HG03442 (cell line): ENCODE data around the gene LYPD6B.

ENCODE experiments used
- ATAC-seq: cut with Tn5 transposase; IDR thresholded peaks from one replicate; pipeline ENCODE4 v1.9.1; 2021; ENCODE audit warnings: mild to moderate bottlenecking, moderate library complexity; ENCODE audit not compliant: unreplicated experiment

LYPD6B gene

GRCh38 chr2:149038442-149039212 lies at the start of gene LYPD6B:
Gene LYPD6B, plus strand, starts transcription at chr2:149038699. Its CDS starts 92,250 bp downstream, at chr2:149130949.
- ATAC-seq, result peak; percentile 67

- ATAC-seq, result peak; percentile 96
These were observed 48.5 kb upstream of the LYPD6B start for GRCh38 chr2:148989882-148990493.

GRCh38 chr2:148990968-148991367 lies 47.5 kb upstream of the LYPD6B start:
- ATAC-seq, result no peak

- no peak for ATAC-seq
These were observed 46.1 kb upstream of the LYPD6B start for GRCh38 chr2:148992448-148992847.

- no peak for ATAC-seq
These were observed 45.1 kb upstream of the LYPD6B start for GRCh38 chr2:148993351-148993750.

GRCh38 chr2:148994341-148994740 lies 44.2 kb upstream of the LYPD6B start:
- ATAC-seq, result no peak

- no peak for ATAC-seq
These were observed 41.7 kb upstream of the LYPD6B start for GRCh38 chr2:148996805-148997204.

- no peak for ATAC-seq
These were observed 40.2 kb upstream of the LYPD6B start for GRCh38 chr2:148998165-148998830.

GRCh38 chr2:148998831-148999200 lies 39.7 kb upstream of the LYPD6B start:
- ATAC-seq, result no peak

GRCh38 chr2:148999451-148999921 lies 39.0 kb upstream of the LYPD6B start:
- no peak for ATAC-seq

- ATAC-seq, result no peak
These were observed 38.2 kb upstream of the LYPD6B start for GRCh38 chr2:149000158-149000938.

GRCh38 chr2:149001496-149001895 lies 37.0 kb upstream of the LYPD6B start:
- ATAC-seq, result no peak

GRCh38 chr2:149002378-149002890 lies 36.1 kb upstream of the LYPD6B start:
- ATAC-seq, result no peak

- ATAC-seq, result no peak
These were observed 35.4 kb upstream of the LYPD6B start for GRCh38 chr2:149002891-149003740.

GRCh38 chr2:149004836-149005235 lies 33.7 kb upstream of the LYPD6B start:
- no peak for ATAC-seq

- no peak for ATAC-seq
These were observed 32.9 kb upstream of the LYPD6B start for GRCh38 chr2:149005471-149006077.

GRCh38 chr2:149006883-149007543 lies 31.5 kb upstream of the LYPD6B start:
- no peak for ATAC-seq

- no peak for ATAC-seq
These were observed 30.1 kb upstream of the LYPD6B start for GRCh38 chr2:149008381-149008780.
